ENCODE results near the gene AMIGO2. TPM values are rescaled to one million over a fixed set of nuclear protein-coding genes. Genes with fewer than 3 reads are reported as not detected.
A peak's percentile ranks its signal among the peaks of the same experiment; 100 is the strongest.

The AMIGO2 gene
- total RNA-seq, 4 donors from 2014 or later, result 4.5 to 6.7 (median 6.6) TPM

DNA sequence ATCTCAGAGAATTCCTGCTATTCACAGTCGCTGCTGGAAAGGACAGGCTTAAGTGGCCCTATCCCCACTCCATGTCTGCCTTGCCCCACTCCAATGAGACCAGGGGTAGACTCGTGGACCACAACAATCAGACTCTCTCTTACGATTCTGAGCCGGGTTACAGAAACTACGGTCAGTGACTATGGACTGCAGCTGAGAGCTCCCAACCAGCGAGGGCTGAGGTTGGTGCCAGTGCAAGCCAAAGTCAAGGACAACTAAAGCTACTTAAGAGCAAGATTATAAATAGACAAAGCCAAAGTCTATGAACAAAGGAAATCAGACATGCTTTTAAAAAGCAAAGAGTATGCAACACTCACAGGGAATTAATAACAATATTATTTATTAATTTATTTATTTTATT lies 18.3 kb upstream of the AMIGO2 start:
- WGBS, 2 donors (ENCODE audit: low coverage in 1 of 2), result 93 to 95% methylated on average over 2 to 6 of the region's 6 CpGs

DNA sequence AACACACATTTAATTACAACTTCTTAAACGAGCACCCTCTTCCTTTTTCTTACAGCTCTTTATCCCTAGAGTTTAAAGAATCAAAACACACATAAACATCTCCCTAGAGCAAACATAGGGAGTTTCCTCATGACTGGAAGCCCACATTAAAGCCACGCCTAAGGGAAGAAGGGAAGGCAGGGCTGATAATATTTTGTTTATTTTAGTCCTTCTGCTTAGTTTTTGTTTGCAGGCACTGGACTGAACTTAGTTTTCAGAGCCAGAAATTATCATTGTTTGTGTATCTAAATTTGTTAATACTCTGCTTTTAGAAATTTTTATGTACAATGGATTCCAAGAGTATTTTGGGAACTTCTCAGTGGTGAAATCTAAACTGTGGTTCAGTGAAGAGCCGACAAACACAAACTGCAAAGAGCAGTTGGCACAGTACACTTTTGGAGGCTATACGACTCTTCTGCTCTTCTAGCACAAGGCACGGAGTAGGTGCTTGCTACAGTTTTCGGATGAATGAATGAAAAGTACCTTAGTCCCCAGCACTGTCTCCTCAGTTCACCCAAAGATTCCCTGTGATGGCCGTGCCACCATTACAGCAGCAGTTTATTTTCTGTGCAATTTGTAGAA lies 17.6 kb upstream of the AMIGO2 start:
- TF ChIP-seq, protein P1, sequence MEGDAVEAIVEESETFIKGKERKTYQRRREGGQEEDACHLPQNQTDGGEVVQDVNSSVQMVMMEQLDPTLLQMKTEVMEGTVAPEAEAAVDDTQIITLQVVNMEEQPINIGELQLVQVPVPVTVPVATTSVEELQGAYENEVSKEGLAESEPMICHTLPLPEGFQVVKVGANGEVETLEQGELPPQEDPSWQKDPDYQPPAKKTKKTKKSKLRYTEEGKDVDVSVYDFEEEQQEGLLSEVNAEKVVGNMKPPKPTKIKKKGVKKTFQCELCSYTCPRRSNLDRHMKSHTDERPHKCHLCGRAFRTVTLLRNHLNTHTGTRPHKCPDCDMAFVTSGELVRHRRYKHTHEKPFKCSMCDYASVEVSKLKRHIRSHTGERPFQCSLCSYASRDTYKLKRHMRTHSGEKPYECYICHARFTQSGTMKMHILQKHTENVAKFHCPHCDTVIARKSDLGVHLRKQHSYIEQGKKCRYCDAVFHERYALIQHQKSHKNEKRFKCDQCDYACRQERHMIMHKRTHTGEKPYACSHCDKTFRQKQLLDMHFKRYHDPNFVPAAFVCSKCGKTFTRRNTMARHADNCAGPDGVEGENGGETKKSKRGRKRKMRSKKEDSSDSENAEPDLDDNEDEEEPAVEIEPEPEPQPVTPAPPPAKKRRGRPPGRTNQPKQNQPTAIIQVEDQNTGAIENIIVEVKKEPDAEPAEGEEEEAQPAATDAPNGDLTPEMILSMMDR (IDR thresholded peaks at IDR 0.05), result no peak
- no peak for TF ChIP-seq POLR2AphosphoS5 (IDR thresholded peaks at IDR 0.05)
- no peak for TF ChIP-seq EP300 (IDR thresholded peaks at IDR 0.05; ENCODE audit: low read depth)
- TF ChIP-seq POLR2A (IDR thresholded peaks at IDR 0.05), result no peak
- peaks cover 0 to 24% (median 9%) of the 10 kb centered on the region in 4 donors for H3K4me1 ChIP-seq
- no peak for DNase-seq
- H3K36me3 ChIP-seq, result no peaks in the 10 kb centered on the region
- intact Hi-C loops (cut with DNase I; ENCODE audit: low total_unique reads) (no loop called here), in situ Hi-C loops (cut with MboI; ENCODE audit: low pct_ligation_motif_present in 1 of 4, low pct_unique_long_range_greater_than_20kb in 1 of 4, low sequenced_read_pairs in 3 of 4) (no loop called here)
- H3K4me3 ChIP-seq, result no peak overlapping the region
- H3K9me3 ChIP-seq, result no peaks in the 10 kb centered on the region
- peak overlapping the region; percentile 3 to 58 (median 30) for H3K27ac ChIP-seq
- no peaks in the 10 kb centered on the region for H3K27me3 ChIP-seq
- WGBS, 2 donors (ENCODE audit: low coverage in 1 of 2), result 44 to 58% methylated on average over 4 to 7 of the region's 7 CpGs

More for the DNA sequence above, 18.3 kb upstream of the AMIGO2 start:
- no peaks in the 10 kb centered on the region for H3K27me3 ChIP-seq
- H3K36me3 ChIP-seq, result no peaks in the 10 kb centered on the region
- H3K4me3 ChIP-seq, result no peak overlapping the region
- H3K27ac ChIP-seq, result peak overlapping the region in 2 of 4 donors; percentile 11 to 49
- no peaks in the 10 kb centered on the region for H3K9me3 ChIP-seq
- in situ Hi-C loops (cut with MboI; ENCODE audit: low pct_ligation_motif_present in 1 of 4, low pct_unique_long_range_greater_than_20kb in 1 of 4, low sequenced_read_pairs in 3 of 4), result no loop called here
- no peak for DNase-seq
- no peak for TF ChIP-seq POLR2A (IDR thresholded peaks at IDR 0.05)
- intact Hi-C loops (cut with DNase I; ENCODE audit: low total_unique reads), result no loop called here
- H3K4me1 ChIP-seq, result peaks cover 0 to 24% (median 9%) of the 10 kb centered on the region in 4 donors

DNA sequence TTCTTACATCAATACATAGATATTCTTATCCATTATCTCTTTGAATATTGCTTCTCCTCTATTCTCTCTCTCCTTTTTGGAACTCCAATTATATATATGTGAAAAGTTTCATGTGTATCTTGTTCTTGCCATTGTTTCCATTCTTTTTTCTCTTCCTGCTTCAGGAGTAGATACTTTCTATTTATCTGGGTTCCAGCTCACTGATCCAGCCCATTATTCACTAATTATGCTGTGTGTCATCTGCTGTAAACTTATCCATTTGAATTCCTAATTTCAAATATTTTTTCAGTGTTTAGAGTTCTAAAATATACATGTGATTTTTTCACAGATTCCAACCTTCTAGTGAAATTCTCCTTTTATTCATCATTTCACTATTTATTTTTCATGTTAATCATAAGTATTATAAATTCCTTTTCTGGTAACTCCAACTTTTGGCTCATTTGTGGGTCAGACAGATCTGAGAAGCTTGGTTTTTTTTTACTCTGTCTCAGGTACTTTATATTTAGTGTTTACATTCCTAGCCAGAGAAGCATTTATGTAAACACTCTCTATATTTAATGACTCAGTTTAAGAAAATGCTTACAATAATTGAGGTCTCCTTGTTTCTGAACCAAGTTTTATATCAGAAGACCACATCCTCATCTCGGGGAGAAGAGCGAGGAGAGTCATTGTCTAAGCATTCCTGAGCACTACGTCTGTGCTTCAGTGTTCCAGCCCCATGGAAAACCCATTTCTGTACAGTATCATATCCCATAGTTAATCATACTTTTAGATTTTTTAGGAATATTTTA lies 15.9 kb upstream of the AMIGO2 start:
- in situ Hi-C loops (cut with MboI; ENCODE audit: low pct_ligation_motif_present in 1 of 4, low pct_unique_long_range_greater_than_20kb in 1 of 4, low sequenced_read_pairs in 3 of 4), result no loop called here
- intact Hi-C loops (cut with DNase I; ENCODE audit: low total_unique reads), result no loop called here

DNA sequence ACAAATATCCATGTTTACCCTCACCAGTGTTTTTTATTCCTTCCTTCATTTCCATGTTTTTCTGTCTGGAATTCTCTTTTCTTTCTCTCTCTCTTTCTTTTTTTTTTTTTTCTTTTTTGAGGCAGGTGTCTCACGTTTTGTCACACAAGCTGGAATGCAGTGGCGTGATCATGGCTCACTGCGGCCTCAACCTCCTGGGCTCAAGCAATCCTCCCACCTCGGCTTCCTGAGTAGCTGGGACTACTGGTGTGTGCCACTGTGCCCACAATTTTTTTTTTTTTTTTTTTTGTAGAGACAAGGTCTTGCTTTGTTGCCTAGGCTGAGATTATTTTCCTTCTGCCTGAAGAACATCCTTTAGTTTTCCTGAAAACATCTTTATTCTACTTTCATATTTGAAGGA lies 15.0 kb upstream of the AMIGO2 start:
- peaks cover 0 to 24% (median 9%) of the 10 kb centered on the region in 4 donors for H3K4me1 ChIP-seq
- no peaks in the 10 kb centered on the region for H3K36me3 ChIP-seq
- H3K4me3 ChIP-seq, result no peak overlapping the region
- no peak for DNase-seq
- intact Hi-C loops (cut with DNase I; ENCODE audit: low total_unique reads), result no loop called here
- peak overlapping the region in 1 of 4 donors; percentile 32 for H3K27ac ChIP-seq
- no peaks in the 10 kb centered on the region for H3K27me3 ChIP-seq
- in situ Hi-C loops (cut with MboI; ENCODE audit: low pct_ligation_motif_present in 1 of 4, low pct_unique_long_range_greater_than_20kb in 1 of 4, low sequenced_read_pairs in 3 of 4), result no loop called here
- WGBS, 2 donors (ENCODE audit: low coverage in 1 of 2), result 80 to 92% methylated on average over 2 to 4 of the region's 4 CpGs
- no peaks in the 10 kb centered on the region for H3K9me3 ChIP-seq
- TF ChIP-seq POLR2AphosphoS5 (IDR thresholded peaks at IDR 0.05), result no peak
- no peak for TF ChIP-seq POLR2A (IDR thresholded peaks at IDR 0.05)

More for the DNA sequence above, 15.9 kb upstream of the AMIGO2 start:
- Histone ChIP-seq H3K27me3 (no peaks in the 10 kb centered on the region), H3K4me1 (peaks cover 0 to 24% (median 9%) of the 10 kb centered on the region in 4 donors), H3K36me3 (no peaks in the 10 kb centered on the region), H3K9me3 (no peaks in the 10 kb centered on the region), H3K27ac (peak overlapping the region in 2 of 4 donors; percentile 4 to 32), H3K4me3 (no peak overlapping the region)
- TF ChIP-seq EP300 (IDR thresholded peaks at IDR 0.05; ENCODE audit: low read depth), result no peak
- TF ChIP-seq, protein P1 (IDR thresholded peaks at IDR 0.05), result no peak
- TF ChIP-seq POLR2AphosphoS5 (IDR thresholded peaks at IDR 0.05), result no peak
- TF ChIP-seq POLR2A (IDR thresholded peaks at IDR 0.05), result no peak
- no peak for DNase-seq
- WGBS, 2 donors (ENCODE audit: low coverage in 1 of 2), result 80 to 87% methylated on average over 3 of the region's 3 CpGs

DNA sequence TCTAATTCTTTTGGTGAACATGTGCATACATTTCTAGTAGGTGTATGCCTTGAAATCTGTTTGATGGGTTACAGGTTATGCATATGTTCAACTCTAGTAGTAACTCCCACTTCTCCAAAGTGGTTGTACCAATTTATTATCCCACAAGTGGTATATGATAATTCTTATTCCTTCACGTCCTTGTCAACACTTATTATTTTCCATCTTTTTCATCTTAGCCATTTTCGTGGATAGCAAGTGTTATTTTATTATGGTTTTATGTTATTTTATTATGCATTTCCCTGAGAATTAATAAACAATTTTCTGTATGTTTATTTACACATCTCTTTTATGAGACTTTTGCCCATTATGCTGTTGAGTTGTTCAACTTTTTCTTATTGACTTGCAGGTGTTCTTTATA lies 11.2 kb upstream of the AMIGO2 start:
- no peak for DNase-seq
- 78 to 83% methylated on average over 2 of the region's 2 CpGs for WGBS, 2 donors (ENCODE audit: low coverage in 1 of 2)
- no peaks in the 10 kb centered on the region for H3K27me3 ChIP-seq
- peaks cover 6 to 32% (median 13%) of the 10 kb centered on the region in 4 donors for H3K4me1 ChIP-seq
- no peaks in the 10 kb centered on the region for H3K9me3 ChIP-seq
- in situ Hi-C loops (cut with MboI; ENCODE audit: low pct_ligation_motif_present in 1 of 4, low pct_unique_long_range_greater_than_20kb in 1 of 4, low sequenced_read_pairs in 3 of 4) (no loop called here), intact Hi-C loops (cut with DNase I; ENCODE audit: low total_unique reads) (no loop called here)
- no peaks in the 10 kb centered on the region for H3K36me3 ChIP-seq
- no peak overlapping the region for H3K4me3 ChIP-seq
- peak overlapping the region in 1 of 4 donors; percentile 25 for H3K27ac ChIP-seq
- TF ChIP-seq, protein P1 (IDR thresholded peaks at IDR 0.05), result no peak
- TF ChIP-seq POLR2AphosphoS5 (IDR thresholded peaks at IDR 0.05) (no peak), POLR2A (IDR thresholded peaks at IDR 0.05) (no peak), EP300 (IDR thresholded peaks at IDR 0.05; ENCODE audit: low read depth) (no peak)
